Measurements from ENCODE around the gene METTL1. TPM values are rescaled to one million over a fixed set of nuclear protein-coding genes. Genes with fewer than 3 reads are reported as not detected.
A peak's percentile ranks its signal among the peaks of the same experiment; 100 is the strongest.
"Not testable (repeated sequence)": the region's sequence is repeated elsewhere in the genome, so short reads cannot be mapped to it uniquely, and the experiment has no call there.

Gene METTL1
- polyA plus RNA-seq, 1 donor: 22.8 TPM

GRCh38 chr12:57780284-57780897 is 8.5 kb upstream of the METTL1 start:
- no CpG with 5 or more reads among the region's 4 CpGs for WGBS (ENCODE audit: insufficient coverage, low lambda C conversion rate)
- H3K9me3 ChIP-seq (ENCODE audit: control insufficient read depth, low read depth, low read length): no peaks in the 10 kb centered on the region
- no peak overlapping the region for H3K4me3 ChIP-seq (ENCODE audit: low read length)
- no peak overlapping the region for H3K27ac ChIP-seq (ENCODE audit: low read length)
- peaks cover 10% of the 10 kb centered on the region for H3K4me1 ChIP-seq (ENCODE audit: control insufficient read depth, insufficient read depth, low read length)
- H3K36me3 ChIP-seq (ENCODE audit: control insufficient read depth, insufficient read depth, low read length): peaks cover 9% of the 10 kb centered on the region
- no peaks in the 10 kb centered on the region for H3K27me3 ChIP-seq (ENCODE audit: control insufficient read depth, insufficient read depth, low read length)
- no peak for DNase-seq

GRCh38 chr12:57779736-57780135 is 7.8 kb upstream of the METTL1 start:
- no peak overlapping the region for H3K27ac ChIP-seq (ENCODE audit: low read length)
- H3K4me3 ChIP-seq (ENCODE audit: low read length): no peak overlapping the region
- no CpG with 5 or more reads among the region's 1 CpG for WGBS (ENCODE audit: insufficient coverage, low lambda C conversion rate)
- H3K9me3 ChIP-seq (ENCODE audit: control insufficient read depth, low read depth, low read length): no peaks in the 10 kb centered on the region
- no peak for DNase-seq
- H3K36me3 ChIP-seq (ENCODE audit: control insufficient read depth, insufficient read depth, low read length): peaks cover 5% of the 10 kb centered on the region
- H3K4me1 ChIP-seq (ENCODE audit: control insufficient read depth, insufficient read depth, low read length): peaks cover 10% of the 10 kb centered on the region
- no peaks in the 10 kb centered on the region for H3K27me3 ChIP-seq (ENCODE audit: control insufficient read depth, insufficient read depth, low read length)

GRCh38 chr12:57777911-57778310 is 6.0 kb upstream of the METTL1 start:
- WGBS (ENCODE audit: insufficient coverage, low lambda C conversion rate): 100% methylated on average over 1 of the region's 7 CpGs

GRCh38 chr12:57777367-57777766 is 5.5 kb upstream of the METTL1 start:
- DNase-seq: no peak

More at GRCh38 chr12:57777911-57778310, 6.0 kb upstream of the METTL1 start:
- H3K4me1 ChIP-seq (ENCODE audit: control insufficient read depth, insufficient read depth, low read length): peaks cover 11% of the 10 kb centered on the region
- no peak overlapping the region for H3K4me3 ChIP-seq (ENCODE audit: low read length)
- DNase-seq: no peak
- H3K36me3 ChIP-seq (ENCODE audit: control insufficient read depth, insufficient read depth, low read length): peaks cover 5% of the 10 kb centered on the region
- H3K27ac ChIP-seq (ENCODE audit: low read length): no peak overlapping the region
- H3K9me3 ChIP-seq (ENCODE audit: control insufficient read depth, low read depth, low read length): no peaks in the 10 kb centered on the region
- no peaks in the 10 kb centered on the region for H3K27me3 ChIP-seq (ENCODE audit: control insufficient read depth, insufficient read depth, low read length)

GRCh38 chr12:57776247-57776587 is 4.3 kb upstream of the METTL1 start:
- H3K27me3 ChIP-seq (ENCODE audit: control insufficient read depth, insufficient read depth, low read length): no peaks in the 10 kb centered on the region
- peaks cover 5% of the 10 kb centered on the region for H3K36me3 ChIP-seq (ENCODE audit: control insufficient read depth, insufficient read depth, low read length)
- H3K4me3 ChIP-seq (ENCODE audit: low read length): no peak overlapping the region
- H3K4me1 ChIP-seq (ENCODE audit: control insufficient read depth, insufficient read depth, low read length): peaks cover 8% of the 10 kb centered on the region
- no peak for DNase-seq
- H3K27ac ChIP-seq (ENCODE audit: low read length): no peak overlapping the region
- 88% methylated on average over 2 of the region's 2 CpGs for WGBS (ENCODE audit: insufficient coverage, low lambda C conversion rate)
- no peaks in the 10 kb centered on the region for H3K9me3 ChIP-seq (ENCODE audit: control insufficient read depth, low read depth, low read length)

More at GRCh38 chr12:57777367-57777766, 5.5 kb upstream of the METTL1 start:
- Histone ChIP-seq H3K27ac (ENCODE audit: low read length) (no peak overlapping the region), H3K36me3 (ENCODE audit: control insufficient read depth, insufficient read depth, low read length) (peaks cover 5% of the 10 kb centered on the region), H3K4me1 (ENCODE audit: control insufficient read depth, insufficient read depth, low read length) (peaks cover 9% of the 10 kb centered on the region), H3K4me3 (ENCODE audit: low read length) (no peak overlapping the region), H3K27me3 (ENCODE audit: control insufficient read depth, insufficient read depth, low read length) (no peaks in the 10 kb centered on the region), H3K9me3 (ENCODE audit: control insufficient read depth, low read depth, low read length) (no peaks in the 10 kb centered on the region)
- 100% methylated on average over 1 of the region's 7 CpGs for WGBS (ENCODE audit: insufficient coverage, low lambda C conversion rate)

GRCh38 chr12:57775563-57776246 is 3.8 kb upstream of the METTL1 start:
- Histone ChIP-seq H3K36me3 (ENCODE audit: control insufficient read depth, insufficient read depth, low read length) (peaks cover 5% of the 10 kb centered on the region), H3K4me3 (ENCODE audit: low read length) (no peak overlapping the region), H3K27me3 (ENCODE audit: control insufficient read depth, insufficient read depth, low read length) (no peaks in the 10 kb centered on the region), H3K27ac (ENCODE audit: low read length) (no peak overlapping the region), H3K9me3 (ENCODE audit: control insufficient read depth, low read depth, low read length) (no peaks in the 10 kb centered on the region), H3K4me1 (ENCODE audit: control insufficient read depth, insufficient read depth, low read length) (peaks cover 12% of the 10 kb centered on the region)
- 67% methylated on average over 1 of the region's 4 CpGs for WGBS (ENCODE audit: insufficient coverage, low lambda C conversion rate)
- DNase-seq: no peak

GRCh38 chr12:57775044-57775443 is 3.1 kb upstream of the METTL1 start:
- no CpG with 5 or more reads among the region's 3 CpGs for WGBS (ENCODE audit: insufficient coverage, low lambda C conversion rate)
- Histone ChIP-seq H3K4me3 (ENCODE audit: low read length) (no peak overlapping the region), H3K27ac (ENCODE audit: low read length) (no peak overlapping the region), H3K9me3 (ENCODE audit: control insufficient read depth, low read depth, low read length) (no peaks in the 10 kb centered on the region), H3K4me1 (ENCODE audit: control insufficient read depth, insufficient read depth, low read length) (peaks cover 14% of the 10 kb centered on the region), H3K36me3 (ENCODE audit: control insufficient read depth, insufficient read depth, low read length) (peaks cover 5% of the 10 kb centered on the region), H3K27me3 (ENCODE audit: control insufficient read depth, insufficient read depth, low read length) (no peaks in the 10 kb centered on the region)
- DNase-seq: no peak

GRCh38 chr12:57774634-57775033 is 2.7 kb upstream of the METTL1 start:
- H3K4me1 ChIP-seq (ENCODE audit: control insufficient read depth, insufficient read depth, low read length): peaks cover 14% of the 10 kb centered on the region
- DNase-seq; H3K4me3 ChIP-seq (ENCODE audit: low read length); H3K9me3 ChIP-seq (ENCODE audit: control insufficient read depth, low read depth, low read length); H3K27me3 ChIP-seq (ENCODE audit: control insufficient read depth, insufficient read depth, low read length); H3K27ac ChIP-seq (ENCODE audit: low read length); H3K36me3 ChIP-seq (ENCODE audit: control insufficient read depth, insufficient read depth, low read length): not testable (repeated sequence)
- WGBS (ENCODE audit: insufficient coverage, low lambda C conversion rate): no CpG with 5 or more reads among the region's 11 CpGs

- H3K4me1 ChIP-seq (ENCODE audit: control insufficient read depth, insufficient read depth, low read length): peaks cover 14% of the 10 kb centered on the region
- peaks cover 18% of the 10 kb centered on the region for H3K36me3 ChIP-seq (ENCODE audit: control insufficient read depth, insufficient read depth, low read length)
- no peaks in the 10 kb centered on the region for H3K9me3 ChIP-seq (ENCODE audit: control insufficient read depth, low read depth, low read length)
- DNase-seq: peak in 1 of 2 donors; percentile 35
- WGBS (ENCODE audit: insufficient coverage, low lambda C conversion rate): 42% methylated on average over 4 of the region's 67 CpGs
- H3K4me3 ChIP-seq (ENCODE audit: low read length): peak within 1 kb of the TSS; percentile 69
- peak within 1 kb of the TSS; percentile 83 for H3K27ac ChIP-seq (ENCODE audit: low read length)
- peaks cover under 1% of the 10 kb centered on the region for H3K27me3 ChIP-seq (ENCODE audit: control insufficient read depth, insufficient read depth, low read length)
Observed at GRCh38 chr12:57772429-57773322, 771 bp upstream of the METTL1 start, which contains the start of gene EEF1AKMT3. Gene EEF1AKMT3 (plus strand): TSS chr12:57772614. CDS start chr12:57772725, 111 bp downstream.

- H3K36me3 ChIP-seq (ENCODE audit: control insufficient read depth, insufficient read depth, low read length): peaks cover 16% of the 10 kb centered on the region
- peaks cover 21% of the 10 kb centered on the region for H3K4me1 ChIP-seq (ENCODE audit: control insufficient read depth, insufficient read depth, low read length)
- peak overlapping the region; percentile 83 for H3K27ac ChIP-seq (ENCODE audit: low read length)
- peak in 1 of 2 donors; percentile 80 for DNase-seq
- H3K27me3 ChIP-seq (ENCODE audit: control insufficient read depth, insufficient read depth, low read length): peaks cover 14% of the 10 kb centered on the region
- peak overlapping the region; percentile 69 for H3K4me3 ChIP-seq (ENCODE audit: low read length)
- H3K9me3 ChIP-seq (ENCODE audit: control insufficient read depth, low read depth, low read length): no peaks in the 10 kb centered on the region
- 0% methylated on average over 5 of the region's 16 CpGs for WGBS (ENCODE audit: insufficient coverage, low lambda C conversion rate)
Observed at GRCh38 chr12:57771236-57771872, 551 bp downstream of the METTL1 start.
